ENCODE results near the gene KAT6B.
A peak's percentile ranks its signal among the peaks of the same experiment; 100 is the strongest.

Gene KAT6B

DNA sequence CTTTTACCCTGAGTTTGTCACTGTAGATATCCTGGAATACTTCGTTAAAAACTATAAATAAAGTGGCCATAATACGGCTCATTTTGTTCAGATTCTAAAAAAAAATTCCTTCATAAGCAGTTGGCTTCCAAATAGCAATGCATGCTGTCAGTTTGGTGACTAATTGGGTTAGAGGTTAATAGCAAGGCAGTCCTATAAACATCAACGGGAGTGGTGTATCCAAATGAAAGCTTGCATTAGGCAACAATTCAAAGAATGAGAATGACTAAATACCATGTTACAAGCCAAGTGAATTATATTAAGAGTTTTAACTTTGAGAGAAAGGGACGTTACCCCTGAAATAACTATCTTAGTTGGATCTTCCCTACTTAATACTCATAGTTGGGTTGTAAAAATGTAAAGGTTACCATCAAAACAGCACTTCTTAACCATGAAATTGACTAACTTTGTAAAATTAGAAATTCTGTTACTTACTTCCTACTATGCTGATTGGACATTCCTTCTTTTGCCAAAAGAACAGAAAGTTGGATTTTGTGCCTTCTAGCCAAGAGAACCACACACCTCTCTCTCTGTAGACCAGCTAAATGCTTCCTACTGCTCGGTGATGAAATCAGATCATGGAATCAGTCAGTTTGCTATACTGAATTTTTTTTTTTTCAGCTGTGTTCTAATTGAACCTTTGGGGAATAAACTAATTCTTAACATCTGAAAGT lies 98.0 kb downstream of the KAT6B start:
- DNase-seq, result peak; percentile 81

DNA sequence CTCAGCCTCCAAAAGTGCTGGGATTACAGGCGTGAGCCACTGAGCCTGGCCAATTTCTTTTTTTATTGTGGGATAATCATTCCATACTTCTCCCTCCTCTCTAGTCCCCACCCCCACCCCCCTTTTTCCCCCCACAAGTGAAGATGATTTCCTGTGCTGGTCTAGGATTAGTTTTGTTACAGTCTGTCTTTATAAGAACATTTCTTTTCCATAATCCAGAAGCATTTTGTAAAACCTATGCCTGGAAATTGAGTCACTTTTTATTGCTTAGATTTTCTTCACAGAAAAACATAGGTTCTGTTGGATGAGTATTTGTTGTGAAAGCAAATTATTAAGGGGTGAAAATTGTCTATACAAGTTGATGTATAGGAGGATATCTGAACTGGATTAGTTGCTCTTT lies 98.9 kb downstream of the KAT6B start:
- DNase-seq, result no peak

DNA sequence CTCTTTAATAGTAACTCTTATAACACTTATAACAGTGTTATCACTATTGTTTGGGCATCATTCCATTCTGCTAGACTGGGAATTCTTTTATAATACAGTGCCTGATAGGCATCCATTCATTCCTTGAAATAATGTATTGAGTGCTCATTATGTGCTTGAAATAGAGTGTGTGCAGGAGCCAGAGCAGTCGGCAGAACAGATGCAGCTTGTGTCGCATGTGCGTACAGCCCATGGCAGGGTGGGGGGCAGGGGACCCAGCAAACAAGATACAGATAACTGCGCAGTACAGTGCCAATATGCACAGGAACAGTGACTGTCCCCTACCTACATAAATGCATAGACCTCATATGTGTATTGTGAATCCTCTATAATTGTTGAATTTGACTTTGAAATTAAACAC lies 99.3 kb downstream of the KAT6B start:
- no peak for DNase-seq

DNA sequence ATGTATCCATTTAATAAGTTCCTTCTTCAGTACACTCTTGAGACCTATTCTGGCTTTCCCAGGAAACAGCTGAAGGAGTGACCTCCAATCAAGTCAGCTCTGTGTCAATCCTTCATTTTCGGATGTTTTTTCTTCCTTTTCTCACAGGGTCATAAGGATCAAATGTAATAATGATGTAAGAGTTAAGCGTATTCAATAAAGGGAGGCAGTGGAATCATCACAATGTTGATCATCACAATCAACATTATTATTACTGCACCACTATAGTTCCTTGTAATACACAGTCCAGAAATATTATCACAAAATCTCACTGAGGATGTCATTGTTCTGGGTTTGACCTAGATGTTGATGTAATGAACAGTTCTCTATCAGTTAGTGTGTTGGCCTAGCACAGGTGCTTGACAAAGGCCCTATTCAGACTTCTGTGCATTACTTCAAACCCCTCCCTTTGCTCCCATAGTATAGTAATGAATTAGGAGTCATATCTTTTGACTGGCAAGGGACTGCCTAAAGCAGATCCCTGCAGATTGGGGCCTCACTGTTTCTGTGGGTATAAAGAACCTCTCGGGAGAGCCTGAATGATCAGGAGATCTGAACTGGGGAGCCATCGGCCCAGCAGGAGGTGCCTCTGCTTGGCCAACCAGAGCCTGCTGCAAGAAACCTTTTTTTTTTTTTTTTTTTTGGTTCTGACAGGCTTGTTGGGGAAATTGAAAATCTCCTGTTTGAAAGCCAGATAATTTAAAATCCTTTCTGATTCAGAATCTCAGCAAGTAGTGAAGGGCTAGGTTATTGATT lies 100.6 kb downstream of the KAT6B start:
- no peak for DNase-seq

DNA sequence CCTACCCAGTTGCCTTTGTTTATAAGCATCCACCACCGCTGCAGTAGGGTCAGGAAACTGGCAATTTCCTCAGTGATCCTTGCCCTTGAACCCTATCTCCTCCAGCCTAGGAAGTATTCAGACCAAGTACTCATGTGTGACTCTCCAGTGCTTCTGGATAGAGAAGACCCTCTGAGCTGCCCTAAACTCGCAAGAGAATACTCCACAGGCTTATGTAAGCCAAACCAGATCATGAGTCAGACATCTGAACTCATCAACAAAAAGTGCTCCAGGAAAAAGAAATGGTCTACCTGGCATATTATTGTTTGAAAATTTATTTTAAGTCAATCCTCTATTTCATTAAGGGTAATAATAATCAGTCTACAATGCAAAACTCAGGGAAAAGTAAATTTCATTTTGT lies 101.3 kb downstream of the KAT6B start:
- peak; percentile 21 for DNase-seq

DNA sequence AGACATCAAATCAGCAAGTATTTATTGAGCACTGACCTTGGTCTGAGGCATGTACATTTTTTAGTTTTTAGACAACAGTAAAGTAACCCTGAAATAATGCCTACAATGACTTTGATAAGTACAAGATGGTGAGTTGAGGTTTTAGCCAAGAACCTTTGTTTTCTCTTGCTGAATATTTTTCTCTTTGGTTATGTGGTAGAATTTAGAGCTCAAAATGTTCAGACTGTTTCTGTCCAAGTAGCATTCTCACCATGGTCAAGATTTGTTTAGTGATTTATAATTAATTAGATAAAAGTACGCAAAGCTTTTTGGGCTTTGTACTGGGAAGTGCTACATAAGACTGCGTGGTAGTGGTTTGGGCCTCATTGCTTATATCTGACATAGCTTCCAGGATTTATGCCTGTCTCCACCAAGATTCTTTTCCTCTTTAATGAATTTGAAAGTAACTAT lies 102.4 kb downstream of the KAT6B start:
- DNase-seq, result no peak

DNA sequence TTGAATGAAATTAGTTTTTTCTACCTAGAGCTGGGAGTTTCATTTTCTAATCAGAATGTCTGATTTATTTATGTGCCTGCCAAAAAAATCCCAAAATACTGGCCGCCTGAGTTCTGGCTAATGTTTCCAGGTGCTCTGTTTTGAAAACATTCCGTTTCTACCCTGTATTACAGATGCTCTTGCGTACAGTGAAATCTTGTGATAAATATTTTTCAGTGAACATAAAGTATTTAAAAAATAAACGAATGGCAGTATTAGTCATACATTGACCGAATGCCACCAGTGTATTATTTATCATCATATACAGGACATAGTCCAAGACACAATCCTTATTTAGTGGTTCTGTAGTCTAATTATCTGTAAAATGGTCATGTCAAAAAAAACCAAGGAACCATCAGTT lies 102.8 kb downstream of the KAT6B start:
- DNase-seq, result no peak

DNA sequence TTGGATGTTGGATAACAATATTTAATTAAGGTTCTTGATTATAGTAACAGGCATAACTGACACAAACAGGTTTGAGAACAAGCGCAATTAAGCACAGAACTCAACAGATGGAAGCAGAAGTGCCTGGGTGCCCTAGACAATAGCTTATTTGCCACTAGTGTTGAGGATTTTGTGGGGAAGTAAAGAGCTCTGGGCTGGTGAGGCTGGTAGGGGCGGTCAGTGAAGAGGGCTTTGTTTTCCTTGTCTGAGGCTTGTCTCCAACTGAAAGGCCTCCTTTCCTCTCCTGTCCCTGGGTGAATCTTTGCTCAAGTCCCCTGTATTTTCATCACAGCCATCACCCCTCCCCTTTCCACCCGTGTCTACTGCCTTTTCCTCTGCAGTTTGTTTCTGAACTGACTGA lies 104.6 kb downstream of the KAT6B start:
- no peak for DNase-seq

DNA sequence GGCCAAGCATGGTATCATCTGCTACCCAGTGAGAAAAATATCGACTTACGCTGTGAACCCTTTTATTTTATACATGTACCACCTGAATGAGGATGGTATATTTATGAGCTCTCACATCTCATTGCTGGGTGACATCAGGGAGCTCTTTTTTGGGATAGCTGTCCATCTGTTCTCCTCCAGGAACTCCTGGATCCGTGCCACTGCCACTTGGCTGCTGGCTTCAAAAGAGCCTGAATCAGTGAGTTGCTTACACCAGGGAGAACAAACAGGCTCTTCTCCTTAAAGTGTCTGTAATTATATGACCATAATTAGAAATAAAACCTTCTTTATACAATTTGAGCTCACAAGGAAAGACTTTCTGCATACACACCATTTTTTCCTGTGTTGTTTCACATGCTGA lies 106.2 kb downstream of the KAT6B start:
- DNase-seq, result no peak

DNA sequence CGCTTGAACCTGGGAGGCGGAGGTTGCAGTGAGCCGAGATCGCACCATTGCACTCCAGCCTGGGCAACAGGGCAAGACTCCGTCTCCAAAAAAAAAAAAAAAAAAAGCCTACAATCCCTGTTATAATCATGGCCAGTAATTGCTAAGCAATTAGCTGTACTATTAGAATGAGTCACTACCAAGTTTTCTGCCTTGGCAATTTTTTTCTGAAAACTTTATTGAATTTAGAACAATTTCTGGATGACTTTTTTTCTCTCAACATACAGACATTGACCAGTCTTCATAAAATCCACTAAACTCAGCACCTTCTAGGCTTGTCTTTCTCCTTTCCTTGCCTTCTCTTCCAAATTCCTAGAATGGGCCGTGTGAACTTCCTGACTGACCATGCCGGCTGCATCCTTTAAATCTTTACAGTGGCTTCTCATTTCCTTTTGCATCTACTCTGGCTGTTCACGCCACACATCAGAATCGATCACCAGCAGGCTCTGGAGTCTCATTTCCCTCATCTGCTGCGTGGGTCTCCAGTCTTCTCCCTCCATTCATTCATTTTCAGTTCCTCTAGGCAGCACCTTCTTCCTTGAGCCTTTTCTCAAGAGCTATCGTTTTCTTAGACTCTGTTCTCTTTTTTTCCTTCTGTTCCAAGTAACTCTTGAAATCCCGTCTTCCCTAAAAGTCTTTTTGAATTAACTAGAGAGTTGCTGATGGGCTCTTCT lies 107.9 kb downstream of the KAT6B start:
- no peak for DNase-seq

DNA sequence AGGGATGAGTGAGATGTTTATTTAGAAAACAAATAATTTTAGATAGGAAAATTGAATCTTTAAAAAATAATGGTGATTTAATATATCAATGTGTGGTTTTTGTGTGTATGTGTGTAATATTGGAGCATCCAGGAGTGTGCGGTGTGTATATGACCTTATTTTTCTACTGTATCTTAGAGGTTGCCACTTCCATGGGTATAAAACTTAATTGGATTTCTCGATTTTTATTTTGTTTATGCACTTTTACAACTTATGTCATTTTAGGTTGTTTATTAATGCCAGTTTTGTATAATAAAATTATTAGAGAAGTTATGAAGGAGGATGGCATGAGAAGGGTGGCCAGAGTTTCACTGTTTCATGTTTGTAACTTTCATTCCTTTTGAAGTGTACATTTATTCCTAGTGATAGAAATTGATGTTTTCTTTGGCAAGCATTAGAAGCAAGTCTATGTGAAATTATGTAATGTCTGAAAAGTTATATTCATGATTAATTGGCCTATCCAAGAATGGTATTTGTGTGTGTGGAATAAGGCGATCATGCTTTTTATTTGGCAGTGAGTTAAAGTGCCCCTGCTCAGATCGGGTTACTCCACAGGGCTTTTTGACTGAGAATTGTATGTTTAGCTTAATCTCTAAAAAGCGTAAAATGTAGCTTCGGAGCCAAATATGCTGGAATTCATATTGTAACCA lies 110.3 kb downstream of the KAT6B start:
- DNase-seq, result peak; percentile 29

DNA sequence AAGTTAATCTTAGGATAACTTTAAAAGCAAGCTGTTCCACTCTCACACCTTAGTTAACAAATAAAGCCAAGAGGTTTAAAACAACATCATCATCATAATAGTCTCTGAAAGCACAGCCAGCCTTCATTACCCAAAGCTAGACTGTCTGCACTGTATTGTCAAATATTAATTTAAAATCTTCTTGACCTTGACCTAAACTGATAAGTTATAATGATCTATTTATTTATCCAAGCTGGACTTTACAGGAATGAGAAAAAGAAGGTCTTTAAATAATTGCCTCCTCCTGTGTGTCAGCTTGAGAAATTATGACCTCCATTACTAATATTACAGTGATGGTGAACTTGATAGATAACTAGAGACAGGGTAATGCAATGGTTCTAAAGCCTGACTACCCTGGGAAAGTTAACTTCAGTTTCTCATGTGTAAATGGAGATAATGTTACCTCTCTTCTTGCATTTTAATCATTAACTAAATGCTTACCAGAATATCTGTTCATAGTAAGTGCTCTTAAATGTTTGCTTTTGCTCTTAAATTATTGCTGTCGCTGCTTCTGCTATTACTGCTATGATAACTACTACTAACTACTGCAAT lies 111.0 kb downstream of the KAT6B start:
- peak; percentile 53 for DNase-seq

DNA sequence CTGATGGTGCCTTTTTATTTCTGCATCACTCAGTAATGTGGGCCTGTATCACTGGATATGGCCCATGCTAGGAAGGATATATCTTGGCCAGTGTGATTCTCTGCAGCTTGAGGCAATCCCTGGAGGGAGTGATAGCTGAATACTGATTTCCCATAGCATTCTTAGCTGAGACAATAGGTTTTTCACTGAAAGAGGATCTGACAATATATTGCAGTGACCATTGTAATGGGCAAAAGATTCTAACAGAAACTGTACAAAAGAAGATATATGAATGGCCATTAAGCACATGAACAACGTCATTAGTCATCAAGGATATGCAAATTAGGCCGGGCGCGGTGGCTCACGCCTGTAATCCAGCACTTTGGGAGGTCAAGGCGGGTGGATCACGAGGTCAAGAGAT lies 117.8 kb downstream of the KAT6B start:
- no peak for DNase-seq

DNA sequence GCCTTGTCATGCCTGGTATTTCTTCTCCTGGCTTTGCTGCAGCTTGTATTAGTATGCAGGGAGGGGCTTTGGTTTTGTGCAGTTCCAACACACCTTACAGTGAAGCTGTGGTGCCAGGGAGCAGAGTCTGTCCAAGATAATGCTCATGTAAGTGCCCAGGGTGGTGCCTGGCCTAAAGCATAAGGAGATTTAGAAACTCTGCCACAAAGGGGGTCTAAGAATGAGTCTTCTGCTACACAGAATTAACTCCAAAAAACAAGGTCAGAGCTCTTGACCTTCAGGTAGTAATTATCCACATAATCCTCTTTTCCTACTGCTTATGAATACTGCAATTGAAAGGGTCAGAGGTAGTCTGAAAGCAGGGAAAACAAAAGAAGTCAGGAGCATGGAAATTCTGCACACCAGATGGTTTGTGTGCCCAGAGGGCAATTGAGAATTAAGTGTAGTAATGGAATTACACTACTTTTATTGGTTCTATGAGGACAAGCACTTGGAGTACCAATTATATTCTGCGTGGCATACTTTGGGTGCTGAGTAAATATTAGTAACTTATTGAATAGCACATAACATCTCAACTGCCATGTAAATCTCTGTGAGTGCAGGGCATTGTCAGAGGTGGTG lies 121.5 kb downstream of the KAT6B start:
- no peak for DNase-seq

DNA sequence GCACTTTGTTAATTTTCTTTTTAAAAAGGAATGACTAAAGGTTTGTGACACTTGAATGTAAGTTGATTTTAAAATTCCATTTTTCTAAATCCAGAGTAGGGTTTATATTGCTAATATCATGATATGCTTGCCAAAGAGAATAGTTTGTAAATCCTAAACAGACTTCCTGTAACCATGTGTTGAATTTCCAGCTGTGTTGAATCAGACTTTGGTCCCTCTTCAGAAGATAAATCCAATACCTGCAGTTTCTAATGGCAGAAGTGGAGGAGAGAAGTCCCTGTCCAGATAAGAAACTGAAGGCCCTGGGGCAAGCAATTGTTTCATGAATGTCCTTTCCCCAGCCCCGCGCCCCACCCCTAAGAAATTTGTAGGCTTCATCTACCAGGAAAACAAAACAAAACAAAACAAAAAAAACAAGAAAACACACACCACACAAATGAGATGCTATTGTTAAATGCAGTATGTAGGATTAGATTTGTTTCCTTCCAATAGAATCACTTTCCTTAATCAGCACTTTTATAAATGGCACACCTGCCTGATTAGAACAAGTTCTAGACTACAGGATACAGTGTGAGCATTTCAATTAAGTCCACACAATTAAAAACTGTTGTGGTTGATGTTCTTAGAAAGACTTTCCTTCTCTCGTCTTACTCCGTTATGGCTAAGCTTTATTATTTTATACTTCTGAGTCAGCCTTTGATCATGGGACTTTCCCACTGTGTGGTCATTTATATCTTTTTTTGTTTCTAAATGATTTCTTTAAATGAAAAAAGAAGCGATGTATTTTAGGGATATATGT lies 122.8 kb downstream of the KAT6B start:
- DNase-seq, result no peak

DNA sequence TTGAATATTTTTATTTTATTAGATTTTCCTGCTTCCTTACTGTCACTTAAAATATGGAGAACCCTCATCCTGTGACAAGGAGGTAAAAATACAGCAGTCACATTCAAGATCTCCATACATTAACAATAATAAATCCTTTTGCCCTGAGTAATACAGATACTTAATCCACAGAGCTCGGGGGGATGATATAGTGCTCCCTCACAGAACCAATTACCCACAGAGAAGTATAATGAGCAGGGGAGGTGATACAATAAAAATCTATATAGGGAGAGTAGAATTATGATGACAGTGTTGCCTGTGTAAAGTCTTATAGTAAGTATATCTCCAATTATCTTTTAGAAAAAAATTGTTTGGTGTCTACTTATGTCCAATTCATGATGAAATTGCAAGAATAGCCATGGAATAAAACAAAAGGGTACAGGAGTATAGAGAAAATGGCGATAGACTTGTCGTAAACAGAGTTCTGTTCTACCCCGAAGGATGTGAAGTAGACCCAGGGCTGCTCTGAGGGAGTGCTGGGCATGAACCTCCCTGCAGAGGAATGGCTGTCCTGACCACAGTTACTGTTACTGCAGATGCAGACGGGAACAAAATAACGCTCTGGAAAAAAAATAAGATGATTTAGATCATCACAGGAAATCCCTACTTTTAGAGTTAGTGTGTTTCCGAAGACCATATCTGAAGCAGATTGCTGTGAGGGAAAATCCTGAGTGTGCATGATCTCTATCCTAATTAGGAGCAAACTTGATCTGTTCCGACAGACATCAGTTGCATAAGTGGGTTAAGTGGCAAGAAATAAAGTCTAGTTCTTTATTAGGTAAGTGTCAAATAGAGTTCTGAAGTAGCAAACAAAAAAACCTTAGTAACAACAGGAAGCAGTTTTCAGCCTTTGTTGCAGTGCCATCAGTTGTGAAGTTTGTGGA lies 123.7 kb downstream of the KAT6B start:
- no peak for DNase-seq

DNA sequence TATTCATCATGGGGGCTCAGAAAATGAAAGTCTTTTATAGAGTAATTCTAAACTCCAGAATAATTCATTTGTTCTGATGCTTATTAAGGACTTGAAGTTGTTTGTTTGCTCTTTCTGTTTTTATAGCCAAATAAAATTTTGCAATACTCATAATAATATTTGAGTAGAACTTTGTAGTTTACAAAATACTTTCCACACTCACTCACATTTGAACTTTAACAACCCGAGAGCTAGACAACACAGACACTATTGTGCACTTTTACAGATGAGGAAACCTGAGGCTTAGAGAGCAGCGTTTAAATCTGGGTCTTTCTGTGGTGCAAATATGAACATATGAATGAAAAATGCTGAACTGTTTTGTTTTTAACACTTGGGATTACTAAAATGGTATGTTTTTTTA lies 126.8 kb downstream of the KAT6B start:
- DNase-seq, result no peak

DNA sequence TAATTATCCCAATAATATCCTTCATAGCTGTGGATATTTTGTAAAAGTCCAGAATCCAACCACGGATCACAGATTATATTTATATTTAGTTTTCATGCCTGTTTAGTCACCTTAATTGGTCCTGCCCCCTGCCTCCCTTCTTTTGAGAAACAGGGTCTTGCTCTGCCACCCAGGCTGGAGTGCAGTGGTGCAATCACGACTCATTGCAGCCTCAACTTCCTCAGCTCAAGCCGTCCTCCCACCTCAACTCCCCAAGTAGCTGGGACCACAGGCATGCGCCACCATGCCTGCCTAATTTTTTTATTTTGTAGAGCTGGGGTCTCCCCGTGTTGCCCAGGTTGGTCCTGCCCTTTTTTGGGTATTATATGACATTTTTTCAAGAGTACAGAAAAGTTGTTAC lies 129.4 kb downstream of the KAT6B start:
- DNase-seq, result no peak

DNA sequence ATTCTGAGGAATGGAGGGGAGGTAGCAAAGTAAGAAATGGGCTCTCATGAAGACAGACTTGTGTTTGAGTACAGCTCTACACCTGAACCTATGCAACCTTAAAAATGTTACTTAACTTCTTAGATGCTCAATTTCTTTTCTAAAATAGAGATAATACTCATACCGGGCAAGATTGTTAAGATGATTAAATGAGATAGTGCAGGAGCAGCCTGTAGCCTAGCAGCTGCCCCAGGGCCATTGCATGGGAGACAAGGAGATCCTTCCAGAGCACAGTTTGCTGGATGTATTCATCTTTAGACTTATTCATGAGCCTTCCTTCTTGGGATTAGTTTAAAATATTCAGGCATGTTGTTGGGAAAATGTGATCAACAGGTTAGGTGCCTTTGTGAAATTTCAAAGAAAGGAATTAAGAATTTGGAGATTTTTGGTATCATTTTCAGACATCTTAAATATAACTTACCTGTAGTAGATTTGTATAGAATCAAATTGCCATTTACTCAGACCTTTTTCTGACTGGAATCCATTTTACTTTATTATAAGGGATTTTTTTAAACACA lies 130.2 kb downstream of the KAT6B start:
- no peak for DNase-seq

Measured in kidney glomerular epithelial cell (primary cell).